Measurements from ENCODE around the gene KCNMA1. TPM values are rescaled to one million over a fixed set of nuclear protein-coding genes. Genes with fewer than 3 reads are reported as not detected.
A peak's percentile ranks its signal among the peaks of the same experiment; 100 is the strongest.

The KCNMA1 gene
- total RNA-seq, 1 donor from 2014 or later: 95.5 TPM

DNA sequence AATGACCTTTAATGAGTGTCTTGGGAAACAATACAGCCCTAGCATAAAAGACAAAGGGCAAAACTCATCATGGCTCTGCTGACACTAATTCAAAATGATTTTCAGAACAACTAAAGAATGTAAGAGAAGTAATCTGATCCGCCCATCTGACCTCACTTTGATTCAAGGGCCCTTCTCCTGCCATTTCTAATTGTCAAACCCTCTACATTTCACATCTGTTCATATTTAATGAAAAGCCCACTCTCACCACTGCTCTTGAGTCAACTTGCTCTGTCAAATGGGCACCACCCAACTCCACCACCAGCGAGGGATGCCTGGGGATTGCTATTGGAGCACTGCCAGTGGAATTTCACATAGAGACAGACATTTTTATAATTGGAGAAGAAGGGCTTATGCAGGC, 639.2 kb downstream of the KCNMA1 start:
- Mint-ChIP-seq H3K4me1 (ENCODE audit: unreplicated experiment) (peaks cover 45% of the 10 kb centered on the region), H3K9me3 (ENCODE audit: unreplicated experiment) (no peaks in the 10 kb centered on the region), H3K36me3 (ENCODE audit: unreplicated experiment) (peaks cover 14% of the 10 kb centered on the region), H3K27me3 (ENCODE audit: unreplicated experiment) (no peaks in the 10 kb centered on the region), H3K4me3 (ENCODE audit: unreplicated experiment) (no peak overlapping the region), H3K27ac (ENCODE audit: unreplicated experiment) (peak overlapping the region; percentile 91)
- TF ChIP-seq, protein P1, sequence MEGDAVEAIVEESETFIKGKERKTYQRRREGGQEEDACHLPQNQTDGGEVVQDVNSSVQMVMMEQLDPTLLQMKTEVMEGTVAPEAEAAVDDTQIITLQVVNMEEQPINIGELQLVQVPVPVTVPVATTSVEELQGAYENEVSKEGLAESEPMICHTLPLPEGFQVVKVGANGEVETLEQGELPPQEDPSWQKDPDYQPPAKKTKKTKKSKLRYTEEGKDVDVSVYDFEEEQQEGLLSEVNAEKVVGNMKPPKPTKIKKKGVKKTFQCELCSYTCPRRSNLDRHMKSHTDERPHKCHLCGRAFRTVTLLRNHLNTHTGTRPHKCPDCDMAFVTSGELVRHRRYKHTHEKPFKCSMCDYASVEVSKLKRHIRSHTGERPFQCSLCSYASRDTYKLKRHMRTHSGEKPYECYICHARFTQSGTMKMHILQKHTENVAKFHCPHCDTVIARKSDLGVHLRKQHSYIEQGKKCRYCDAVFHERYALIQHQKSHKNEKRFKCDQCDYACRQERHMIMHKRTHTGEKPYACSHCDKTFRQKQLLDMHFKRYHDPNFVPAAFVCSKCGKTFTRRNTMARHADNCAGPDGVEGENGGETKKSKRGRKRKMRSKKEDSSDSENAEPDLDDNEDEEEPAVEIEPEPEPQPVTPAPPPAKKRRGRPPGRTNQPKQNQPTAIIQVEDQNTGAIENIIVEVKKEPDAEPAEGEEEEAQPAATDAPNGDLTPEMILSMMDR (IDR thresholded peaks at IDR 0.05): no peak
- DNase-seq (ENCODE audit: extremely low spot score, unreplicated experiment): peak; percentile 90

DNA sequence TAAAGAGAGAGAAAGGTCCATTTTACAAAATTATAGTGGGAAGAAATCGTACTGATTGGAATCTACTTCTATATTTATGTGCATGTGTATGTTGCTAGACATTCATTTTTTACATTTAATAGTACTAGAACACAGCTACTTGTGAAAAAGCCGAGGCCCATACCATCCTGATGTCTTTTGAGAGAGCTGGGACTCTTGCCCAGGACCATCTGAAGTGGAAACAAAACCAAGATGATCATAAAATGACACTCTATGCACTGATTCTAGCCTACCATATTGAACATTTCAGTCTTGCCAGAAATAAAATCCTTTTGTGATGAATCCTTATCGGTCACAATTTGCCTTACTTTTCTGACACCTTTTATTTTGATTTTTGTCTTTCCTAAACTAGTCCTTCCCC, 640.0 kb downstream of the KCNMA1 start:
- H3K27ac Mint-ChIP-seq (ENCODE audit: unreplicated experiment): peak overlapping the region; percentile 91

DNA sequence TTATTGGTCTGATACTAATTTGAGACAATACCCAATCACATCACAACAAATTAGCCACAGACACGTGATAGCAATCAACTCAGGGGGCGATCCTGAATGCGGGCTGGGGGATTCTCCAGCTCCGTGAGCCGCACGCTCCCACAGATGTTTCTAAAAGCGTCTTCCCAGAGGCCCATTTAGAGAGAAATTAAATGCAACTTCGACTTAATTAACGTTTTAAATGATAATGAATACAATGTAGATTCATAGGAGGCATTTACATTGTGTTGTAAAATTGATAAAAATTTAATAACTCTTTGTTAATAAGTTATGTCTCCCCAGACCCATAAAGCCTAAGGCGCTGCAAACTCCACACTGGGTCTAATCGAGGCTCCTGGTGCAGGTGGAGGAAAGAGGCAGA, 642.6 kb downstream of the KCNMA1 start:
- no peak for DNase-seq (ENCODE audit: extremely low spot score, unreplicated experiment)
- peaks cover 15% of the 10 kb centered on the region for H3K36me3 Mint-ChIP-seq (ENCODE audit: unreplicated experiment)
- no peaks in the 10 kb centered on the region for H3K27me3 Mint-ChIP-seq (ENCODE audit: unreplicated experiment)
- no peak overlapping the region for H3K27ac Mint-ChIP-seq (ENCODE audit: unreplicated experiment)
- H3K4me1 Mint-ChIP-seq (ENCODE audit: unreplicated experiment): peaks cover 52% of the 10 kb centered on the region
- H3K9me3 Mint-ChIP-seq (ENCODE audit: unreplicated experiment): no peaks in the 10 kb centered on the region
- TF ChIP-seq, protein P1 (IDR thresholded peaks at IDR 0.05): no peak
- H3K4me3 Mint-ChIP-seq (ENCODE audit: unreplicated experiment): no peak overlapping the region

More for the DNA sequence above, 640.0 kb downstream of the KCNMA1 start:
- TF ChIP-seq, protein P1 (IDR thresholded peaks at IDR 0.05): no peak
- peaks cover 15% of the 10 kb centered on the region for H3K36me3 Mint-ChIP-seq (ENCODE audit: unreplicated experiment)
- peaks cover 42% of the 10 kb centered on the region for H3K4me1 Mint-ChIP-seq (ENCODE audit: unreplicated experiment)
- no peak overlapping the region for H3K4me3 Mint-ChIP-seq (ENCODE audit: unreplicated experiment)
- DNase-seq (ENCODE audit: extremely low spot score, unreplicated experiment): no peak
- H3K9me3 Mint-ChIP-seq (ENCODE audit: unreplicated experiment): no peaks in the 10 kb centered on the region
- no peaks in the 10 kb centered on the region for H3K27me3 Mint-ChIP-seq (ENCODE audit: unreplicated experiment)

DNA sequence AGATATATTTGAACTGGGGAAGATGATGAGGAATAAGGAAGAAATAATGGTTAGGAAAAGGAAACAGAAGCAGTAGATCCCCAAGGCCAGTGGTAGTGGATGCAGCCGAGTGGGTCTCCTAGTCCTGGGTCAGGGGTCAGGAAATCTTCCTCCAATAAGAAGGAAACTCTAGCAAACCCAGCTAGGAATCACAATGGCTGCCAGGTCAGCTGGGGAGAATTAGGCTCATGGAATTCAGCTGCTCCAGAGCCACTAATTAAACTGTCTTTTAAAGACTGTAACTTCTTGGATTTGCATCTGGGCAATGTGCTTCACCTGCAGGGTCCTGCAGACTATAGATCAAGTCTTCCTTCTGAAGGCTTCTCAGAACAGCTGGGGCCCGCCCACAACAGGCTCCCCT, 644.4 kb downstream of the KCNMA1 start:
- Mint-ChIP-seq H3K4me1 (ENCODE audit: unreplicated experiment) (peaks cover 36% of the 10 kb centered on the region), H3K27me3 (ENCODE audit: unreplicated experiment) (no peaks in the 10 kb centered on the region), H3K36me3 (ENCODE audit: unreplicated experiment) (peaks cover 21% of the 10 kb centered on the region), H3K27ac (ENCODE audit: unreplicated experiment) (no peak overlapping the region), H3K9me3 (ENCODE audit: unreplicated experiment) (no peaks in the 10 kb centered on the region), H3K4me3 (ENCODE audit: unreplicated experiment) (no peak overlapping the region)
- no peak for DNase-seq (ENCODE audit: extremely low spot score, unreplicated experiment)
- TF ChIP-seq, protein P1 (IDR thresholded peaks at IDR 0.05): no peak

DNA sequence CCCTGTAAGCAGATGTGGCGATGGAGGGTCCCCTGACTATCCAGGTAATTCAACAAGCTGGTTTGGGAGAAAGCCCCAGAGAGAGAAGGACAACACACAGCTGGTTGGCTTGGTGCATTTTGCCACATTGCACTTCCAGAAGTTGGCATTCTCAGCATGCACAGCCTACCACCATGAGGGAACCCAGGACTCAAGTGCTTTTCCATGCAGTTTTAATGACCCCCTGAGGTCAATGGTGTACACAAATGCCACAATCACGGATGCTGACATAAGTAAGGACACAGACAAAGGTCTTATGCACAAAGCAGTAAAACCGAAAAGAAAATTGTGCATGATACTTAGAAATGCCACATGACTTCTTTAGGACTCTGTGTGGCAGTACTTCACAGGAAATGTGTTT, 645.1 kb downstream of the KCNMA1 start:
- H3K4me3 Mint-ChIP-seq (ENCODE audit: unreplicated experiment): no peak overlapping the region
- no peak for DNase-seq (ENCODE audit: extremely low spot score, unreplicated experiment)
- no peak overlapping the region for H3K27ac Mint-ChIP-seq (ENCODE audit: unreplicated experiment)
- peaks cover 21% of the 10 kb centered on the region for H3K36me3 Mint-ChIP-seq (ENCODE audit: unreplicated experiment)
- no peaks in the 10 kb centered on the region for H3K27me3 Mint-ChIP-seq (ENCODE audit: unreplicated experiment)
- TF ChIP-seq, protein P1 (IDR thresholded peaks at IDR 0.05): no peak
- H3K9me3 Mint-ChIP-seq (ENCODE audit: unreplicated experiment): no peaks in the 10 kb centered on the region
- H3K4me1 Mint-ChIP-seq (ENCODE audit: unreplicated experiment): peaks cover 29% of the 10 kb centered on the region

Data from osteocyte (in vitro differentiated cells).